GM19395 (cell line): Measurements from ENCODE around the gene ABO.
"Not testable (repeated sequence)": the region's sequence is repeated elsewhere in the genome, so short reads cannot be mapped to it uniquely, and the experiment has no call there.

Experiments
- ATAC-seq: cut with Tn5 transposase; IDR thresholded peaks from one replicate; pipeline ENCODE4 v1.9.1; 2021; ENCODE audit warnings: mild to moderate bottlenecking, moderate library complexity; ENCODE audit not compliant: unreplicated experiment

The ABO gene

GRCh38 chr9:133290751-133291302 is 15.8 kb upstream of the ABO start:
- ATAC-seq, result no peak

- no peak for ATAC-seq
Observed at GRCh38 chr9:133286523-133286922, 11.5 kb upstream of the ABO start.

GRCh38 chr9:133285252-133285775 is 10.3 kb upstream of the ABO start:
- no peak for ATAC-seq

- no peak for ATAC-seq
Observed at GRCh38 chr9:133284362-133284761, 9.4 kb upstream of the ABO start.

- not testable (repeated sequence) for ATAC-seq
Observed at GRCh38 chr9:133283255-133284032, 8.4 kb upstream of the ABO start.

GRCh38 chr9:133282464-133283238 is 7.7 kb upstream of the ABO start:
- no peak for ATAC-seq

GRCh38 chr9:133280392-133280791 is 5.4 kb upstream of the ABO start:
- no peak for ATAC-seq

GRCh38 chr9:133278161-133279114 is 3.4 kb upstream of the ABO start:
- no peak for ATAC-seq

- no peak for ATAC-seq
Observed at GRCh38 chr9:133277467-133277866, 2.5 kb upstream of the ABO start.

- ATAC-seq, result no peak
Observed at GRCh38 chr9:133276923-133277322, 1.9 kb upstream of the ABO start.

- no peak for ATAC-seq
Observed at GRCh38 chr9:133276001-133276884, 1.2 kb upstream of the ABO start.

GRCh38 chr9:133274236-133275104 is 531 bp downstream of the ABO start:
- ATAC-seq, result no peak

GRCh38 chr9:133273819-133274218 is 1.2 kb downstream of the ABO start:
- ATAC-seq, result no peak

GRCh38 chr9:133273098-133273497 is 1.9 kb downstream of the ABO start:
- no peak for ATAC-seq

GRCh38 chr9:133269537-133270362 is 5.3 kb downstream of the ABO start:
- ATAC-seq, result no peak

GRCh38 chr9:133269136-133269535 is 5.9 kb downstream of the ABO start:
- not testable (repeated sequence) for ATAC-seq

GRCh38 chr9:133268335-133269056 is 6.5 kb downstream of the ABO start:
- no peak for ATAC-seq
